Erythroblast (primary cell): Measurements from ENCODE around the gene EVC2.

Experiments
- GATA1 ChIP-seq: IDR thresholded peaks from 2 replicates; pipeline ENCODE4 v1.6.1; 2011; ENCODE audit warnings: low read depth, mild to moderate bottlenecking, control low read depth, low read length, moderate library complexity
- POLR2A ChIP-seq: IDR thresholded peaks from 2 replicates; pipeline ENCODE4 v1.6.1; 2011; ENCODE audit warnings: mild to moderate bottlenecking, low read length

DNA sequence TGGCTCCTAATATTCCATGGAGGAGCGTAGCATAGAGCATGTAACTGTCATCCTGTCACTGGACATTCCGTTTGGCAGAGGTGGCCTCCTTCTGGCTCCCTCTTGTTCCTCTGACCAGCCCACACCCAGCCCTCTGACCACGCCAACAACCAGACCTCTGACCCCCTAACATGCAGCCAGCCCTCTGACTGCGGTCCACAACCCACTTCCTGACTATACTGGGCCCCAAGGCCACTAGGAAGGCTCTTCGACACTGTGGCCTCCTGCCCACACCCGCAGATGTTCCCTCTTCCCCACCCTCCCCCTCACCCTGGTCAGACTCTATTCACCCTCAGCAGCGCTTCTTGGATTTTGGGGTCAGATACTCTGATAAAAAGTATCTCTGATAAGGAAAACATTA is 141.4 kb downstream of the EVC2 start:
- no peak for TF ChIP-seq POLR2A
- no peak for TF ChIP-seq GATA1
